ENCODE measurements around the gene EFS.

The EFS gene

DNA sequence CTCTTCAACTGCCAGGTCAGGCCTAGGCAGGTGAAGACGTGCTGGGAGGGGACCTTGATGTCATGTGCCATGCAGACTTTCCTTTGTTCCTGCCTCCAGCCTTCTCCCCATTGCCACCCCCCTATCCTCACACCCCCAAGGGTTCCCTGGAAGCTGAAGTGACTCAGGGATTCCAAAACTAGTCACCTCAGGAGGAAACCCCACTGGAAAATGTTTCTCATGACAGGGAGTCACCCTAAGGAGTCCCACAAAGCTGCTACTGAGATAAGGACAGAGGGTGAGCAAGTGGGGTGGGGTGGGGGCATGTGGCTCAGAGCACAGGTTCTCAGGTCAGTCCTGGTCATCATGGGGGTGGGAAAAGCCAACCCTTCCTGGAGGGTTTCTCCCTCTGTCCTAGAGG, 5.2 kb upstream of the EFS start:
- no peak overlapping the region for H3K27ac ChIP-seq (ENCODE audit: insufficient read depth, low read depth, low read length, poor library complexity, severe bottlenecking)
- H3K4me3 ChIP-seq (ENCODE audit: insufficient read depth, low read depth, low read length), result no peak overlapping the region
- WGBS, 2 experiments, result 74 to 86% methylated on average over 1 of the region's 1 CpG
- H3K9me3 ChIP-seq (ENCODE audit: control insufficient read depth, low read length), result no peaks in the 10 kb centered on the region
- H3K4me1 ChIP-seq (ENCODE audit: control insufficient read depth, insufficient read depth, low read length), result peaks cover 5% of the 10 kb centered on the region
- no peaks in the 10 kb centered on the region for H3K27me3 ChIP-seq (ENCODE audit: control insufficient read depth, insufficient read depth, low read length, poor library complexity, severe bottlenecking)
- no peaks in the 10 kb centered on the region for H3K36me3 ChIP-seq (ENCODE audit: control insufficient read depth, insufficient read depth, low read length)

- peak overlapping the region; percentile 83 for H3K4me3 ChIP-seq (ENCODE audit: insufficient read depth, low read depth, low read length)
- H3K27me3 ChIP-seq (ENCODE audit: control insufficient read depth, insufficient read depth, low read length, poor library complexity, severe bottlenecking), result no peaks in the 10 kb centered on the region
- no peaks in the 10 kb centered on the region for H3K9me3 ChIP-seq (ENCODE audit: control insufficient read depth, low read length)
- peaks cover 27% of the 10 kb centered on the region for H3K4me1 ChIP-seq (ENCODE audit: control insufficient read depth, insufficient read depth, low read length)
- 1% methylated on average over 32 to 34 of the region's 34 CpGs for WGBS, 2 experiments
- H3K27ac ChIP-seq (ENCODE audit: insufficient read depth, low read depth, low read length, poor library complexity, severe bottlenecking), result peak overlapping the region; percentile 89
- H3K36me3 ChIP-seq (ENCODE audit: control insufficient read depth, insufficient read depth, low read length), result no peaks in the 10 kb centered on the region
Measured at GRCh38 chr14:23366426-23366921, 1.5 kb upstream of the EFS start.

DNA sequence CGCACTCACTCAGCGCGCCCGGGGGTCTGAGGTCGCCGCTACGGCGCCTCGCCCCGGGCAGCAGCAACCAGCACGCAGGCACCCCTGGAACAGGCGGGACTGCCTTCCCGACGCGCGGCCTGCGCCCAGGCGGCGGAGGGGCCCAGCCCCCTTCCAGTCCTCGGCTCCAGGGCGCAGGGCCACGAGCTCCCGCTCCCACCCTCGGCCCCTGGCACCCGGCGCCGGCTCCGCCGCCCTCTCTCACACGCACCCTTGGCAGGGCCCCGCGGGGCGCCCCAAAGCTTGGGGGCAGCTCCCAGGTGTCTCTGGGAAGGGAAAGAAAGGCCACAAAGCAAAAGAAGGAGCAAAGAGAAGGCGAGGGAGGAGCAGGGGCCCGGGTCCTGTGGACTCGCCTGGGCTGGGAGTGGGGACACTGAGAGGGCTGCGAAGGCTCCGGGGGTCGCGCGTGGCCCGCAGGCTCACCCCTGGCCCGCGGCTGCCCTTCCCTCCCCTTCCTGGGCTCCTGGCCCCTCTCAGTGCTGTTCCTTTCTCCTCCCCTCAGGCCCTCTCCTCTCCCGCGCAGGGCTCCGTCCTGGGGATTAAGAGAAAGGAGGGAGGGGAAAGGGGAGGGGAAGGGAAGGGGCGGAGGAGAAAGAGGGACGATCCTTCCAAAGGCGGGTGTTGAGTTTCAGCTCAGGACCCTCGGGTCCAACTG, 907 bp upstream of the EFS start:
- Histone ChIP-seq H3K27ac (ENCODE audit: insufficient read depth, low read depth, low read length, poor library complexity, severe bottlenecking) (peak overlapping the region; percentile 89), H3K36me3 (ENCODE audit: control insufficient read depth, insufficient read depth, low read length) (peaks cover 4% of the 10 kb centered on the region), H3K4me3 (ENCODE audit: insufficient read depth, low read depth, low read length) (peak overlapping the region; percentile 83), H3K27me3 (ENCODE audit: control insufficient read depth, insufficient read depth, low read length, poor library complexity, severe bottlenecking) (no peaks in the 10 kb centered on the region), H3K4me1 (ENCODE audit: control insufficient read depth, insufficient read depth, low read length) (peaks cover 33% of the 10 kb centered on the region), H3K9me3 (ENCODE audit: control insufficient read depth, low read length) (no peaks in the 10 kb centered on the region)
- WGBS, 2 experiments, result 0 to 1% methylated on average over 47 of the region's 51 CpGs

DNA sequence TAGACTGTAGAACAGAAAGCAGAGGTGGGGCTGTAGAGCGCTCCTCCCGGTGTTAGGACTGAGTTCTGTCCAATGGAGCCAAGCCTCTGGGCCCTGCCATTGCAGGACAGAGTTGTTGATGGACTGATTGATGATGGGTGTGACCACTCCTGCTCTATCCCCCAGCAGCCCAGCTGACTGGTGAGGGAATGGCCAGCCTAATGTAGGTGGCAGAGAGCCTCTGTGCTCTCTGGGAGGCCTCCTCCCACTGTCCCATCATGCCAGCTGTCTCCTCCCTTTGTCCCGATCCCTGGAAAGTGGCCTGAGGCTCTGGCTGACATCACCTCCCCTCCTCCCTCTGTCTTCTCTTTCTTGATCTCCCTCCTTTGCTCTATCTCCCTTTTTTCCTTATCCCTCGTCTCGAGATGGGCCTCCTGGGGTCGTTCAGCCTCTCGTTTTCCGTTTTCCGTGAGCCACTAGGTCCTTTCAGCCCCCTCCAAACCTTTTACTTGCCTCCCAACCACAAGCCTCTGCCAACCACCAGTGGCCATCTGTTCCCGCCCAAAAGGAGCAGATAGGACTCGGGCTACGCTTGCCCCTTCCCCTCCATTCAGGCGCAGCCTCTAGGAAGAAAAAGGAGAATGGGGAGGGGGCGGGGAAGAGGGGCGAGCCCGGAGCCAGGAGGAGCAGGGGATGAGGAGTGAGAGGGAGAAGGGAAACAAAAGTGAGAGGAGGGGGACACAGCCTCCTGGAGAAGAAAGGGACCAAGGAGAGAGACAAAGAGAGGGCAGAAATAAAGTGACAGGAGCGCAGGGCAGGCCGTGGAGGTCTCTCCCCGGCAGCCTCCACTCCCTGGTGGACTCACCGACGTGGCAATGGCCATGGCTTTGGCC, 572 bp downstream of the EFS start:
- H3K36me3 ChIP-seq (ENCODE audit: control insufficient read depth, insufficient read depth, low read length), result peaks cover 8% of the 10 kb centered on the region
- H3K4me3 ChIP-seq (ENCODE audit: insufficient read depth, low read depth, low read length), result peak overlapping the region; percentile 83
- H3K27me3 ChIP-seq (ENCODE audit: control insufficient read depth, insufficient read depth, low read length, poor library complexity, severe bottlenecking), result no peaks in the 10 kb centered on the region
- H3K9me3 ChIP-seq (ENCODE audit: control insufficient read depth, low read length), result no peaks in the 10 kb centered on the region
- 5% methylated on average over 21 of the region's 21 CpGs for WGBS, 2 experiments
- H3K27ac ChIP-seq (ENCODE audit: insufficient read depth, low read depth, low read length, poor library complexity, severe bottlenecking), result peak overlapping the region; percentile 89
- peaks cover 35% of the 10 kb centered on the region for H3K4me1 ChIP-seq (ENCODE audit: control insufficient read depth, insufficient read depth, low read length)

GRCh38 chr14:23362200-23362599, 2.8 kb downstream of the EFS start:
- Histone ChIP-seq H3K4me3 (ENCODE audit: insufficient read depth, low read depth, low read length) (no peak overlapping the region), H3K4me1 (ENCODE audit: control insufficient read depth, insufficient read depth, low read length) (peaks cover 35% of the 10 kb centered on the region), H3K36me3 (ENCODE audit: control insufficient read depth, insufficient read depth, low read length) (peaks cover 18% of the 10 kb centered on the region), H3K27me3 (ENCODE audit: control insufficient read depth, insufficient read depth, low read length, poor library complexity, severe bottlenecking) (no peaks in the 10 kb centered on the region), H3K27ac (ENCODE audit: insufficient read depth, low read depth, low read length, poor library complexity, severe bottlenecking) (no peak overlapping the region), H3K9me3 (ENCODE audit: control insufficient read depth, low read length) (no peaks in the 10 kb centered on the region)
- WGBS, 2 experiments, result 86 to 91% methylated on average over 3 of the region's 3 CpGs

DNA sequence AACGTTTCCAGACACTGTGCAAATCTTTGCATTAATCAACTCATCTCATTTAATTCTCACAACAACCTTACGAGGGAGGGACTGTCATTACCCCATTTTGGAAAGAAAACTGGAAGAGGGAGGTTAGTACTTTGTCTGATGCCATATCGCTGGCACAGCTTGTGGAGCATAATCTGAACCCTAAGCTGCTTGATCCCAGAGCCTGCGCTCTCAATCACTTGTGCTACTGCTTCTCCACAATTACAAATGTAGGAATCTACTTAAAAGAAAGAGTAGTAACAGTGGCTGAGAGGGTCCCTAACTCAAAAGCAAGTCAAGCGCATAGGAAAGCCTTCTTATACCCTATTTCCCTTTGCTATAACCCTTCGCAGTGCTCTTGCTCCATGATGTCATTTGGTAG, 3.2 kb downstream of the EFS start:
- Histone ChIP-seq H3K9me3 (ENCODE audit: control insufficient read depth, low read length) (no peaks in the 10 kb centered on the region), H3K4me3 (ENCODE audit: insufficient read depth, low read depth, low read length) (no peak overlapping the region), H3K27me3 (ENCODE audit: control insufficient read depth, insufficient read depth, low read length, poor library complexity, severe bottlenecking) (no peaks in the 10 kb centered on the region), H3K4me1 (ENCODE audit: control insufficient read depth, insufficient read depth, low read length) (peaks cover 33% of the 10 kb centered on the region), H3K36me3 (ENCODE audit: control insufficient read depth, insufficient read depth, low read length) (peaks cover 20% of the 10 kb centered on the region), H3K27ac (ENCODE audit: insufficient read depth, low read depth, low read length, poor library complexity, severe bottlenecking) (no peak overlapping the region)
- WGBS, 2 experiments, result 92 to 99% methylated on average over 6 of the region's 6 CpGs

- Histone ChIP-seq H3K36me3 (ENCODE audit: control insufficient read depth, insufficient read depth, low read length) (peaks cover 20% of the 10 kb centered on the region), H3K4me1 (ENCODE audit: control insufficient read depth, insufficient read depth, low read length) (peaks cover 31% of the 10 kb centered on the region), H3K27me3 (ENCODE audit: control insufficient read depth, insufficient read depth, low read length, poor library complexity, severe bottlenecking) (no peaks in the 10 kb centered on the region), H3K4me3 (ENCODE audit: insufficient read depth, low read depth, low read length) (no peak overlapping the region), H3K9me3 (ENCODE audit: control insufficient read depth, low read length) (no peaks in the 10 kb centered on the region), H3K27ac (ENCODE audit: insufficient read depth, low read depth, low read length, poor library complexity, severe bottlenecking) (no peak overlapping the region)
Measured at GRCh38 chr14:23361320-23361719, 3.7 kb downstream of the EFS start.

DNA sequence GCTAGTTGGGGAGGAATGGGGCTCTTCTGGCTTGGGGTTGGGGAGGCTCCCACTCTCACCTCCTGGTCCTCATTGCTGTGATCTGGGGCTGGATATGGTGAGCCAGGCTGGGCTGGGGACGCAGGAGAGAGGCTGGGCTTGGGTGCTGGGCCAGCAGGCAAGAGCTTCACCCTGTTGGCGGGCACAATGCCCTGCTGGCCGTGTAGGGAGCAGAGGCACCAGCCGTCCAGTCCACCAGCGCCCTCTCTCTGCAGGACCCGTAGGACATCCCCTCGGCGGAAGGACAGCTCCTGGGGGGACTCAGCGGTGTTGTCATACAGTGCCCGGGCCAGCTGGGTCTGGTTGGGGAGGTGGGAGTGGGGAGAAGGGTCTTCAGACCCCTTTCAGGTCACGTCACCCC, 4.5 kb downstream of the EFS start:
- peaks cover 31% of the 10 kb centered on the region for H3K4me1 ChIP-seq (ENCODE audit: control insufficient read depth, insufficient read depth, low read length)
- H3K27me3 ChIP-seq (ENCODE audit: control insufficient read depth, insufficient read depth, low read length, poor library complexity, severe bottlenecking), result no peaks in the 10 kb centered on the region
- no peaks in the 10 kb centered on the region for H3K9me3 ChIP-seq (ENCODE audit: control insufficient read depth, low read length)
- WGBS, 2 experiments, result 89 to 90% methylated on average over 11 of the region's 11 CpGs
- H3K36me3 ChIP-seq (ENCODE audit: control insufficient read depth, insufficient read depth, low read length), result peaks cover 20% of the 10 kb centered on the region
- no peak overlapping the region for H3K4me3 ChIP-seq (ENCODE audit: insufficient read depth, low read depth, low read length)
- H3K27ac ChIP-seq (ENCODE audit: insufficient read depth, low read depth, low read length, poor library complexity, severe bottlenecking), result peak overlapping the region; percentile 8

DNA sequence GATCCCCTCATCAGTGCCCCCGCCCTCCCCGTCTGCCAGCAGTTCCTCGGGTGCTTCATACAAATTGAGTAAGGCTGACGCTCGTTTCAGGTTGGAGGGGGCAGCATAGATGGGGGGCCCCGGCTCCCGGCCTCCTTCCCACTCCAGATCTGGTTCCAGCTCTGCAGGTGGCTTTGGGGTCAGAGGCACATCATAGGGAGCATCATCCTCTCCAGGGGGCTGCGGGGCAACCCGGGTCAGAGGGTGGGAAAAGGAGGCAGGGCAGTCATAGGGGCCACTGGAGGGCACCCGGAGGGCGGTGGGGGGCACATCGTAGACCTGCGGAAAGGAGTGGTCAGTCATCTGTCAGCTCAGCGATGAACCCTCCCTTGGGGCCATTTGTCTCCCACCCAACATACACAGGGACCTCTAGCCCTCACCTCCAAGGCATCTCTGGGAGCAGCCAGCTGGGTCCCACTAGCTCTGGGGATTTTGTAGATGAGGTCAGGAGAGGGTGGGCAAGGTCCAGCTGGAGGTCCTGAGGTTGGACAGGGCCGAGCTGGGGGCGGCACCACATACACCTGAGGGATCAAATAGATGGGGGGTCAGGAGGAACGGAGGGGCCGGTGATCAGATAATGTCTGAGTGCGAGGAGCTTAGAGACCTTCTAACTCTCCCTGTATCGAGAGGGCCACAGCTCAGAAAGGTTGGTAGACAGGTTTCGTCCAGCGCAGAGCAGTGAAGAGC, 5.1 kb downstream of the EFS start:
- H3K27ac ChIP-seq (ENCODE audit: insufficient read depth, low read depth, low read length, poor library complexity, severe bottlenecking), result no peak overlapping the region
- no peaks in the 10 kb centered on the region for H3K9me3 ChIP-seq (ENCODE audit: control insufficient read depth, low read length)
- no peak overlapping the region for H3K4me3 ChIP-seq (ENCODE audit: insufficient read depth, low read depth, low read length)
- 96% methylated on average over 22 of the region's 22 CpGs for WGBS, 2 experiments
- peaks cover 20% of the 10 kb centered on the region for H3K36me3 ChIP-seq (ENCODE audit: control insufficient read depth, insufficient read depth, low read length)
- peaks cover 31% of the 10 kb centered on the region for H3K4me1 ChIP-seq (ENCODE audit: control insufficient read depth, insufficient read depth, low read length)
- no peaks in the 10 kb centered on the region for H3K27me3 ChIP-seq (ENCODE audit: control insufficient read depth, insufficient read depth, low read length, poor library complexity, severe bottlenecking)

GRCh38 chr14:23359167-23359626, 5.8 kb downstream of the EFS start:
- H3K27ac ChIP-seq (ENCODE audit: insufficient read depth, low read depth, low read length, poor library complexity, severe bottlenecking), result no peak overlapping the region
- H3K36me3 ChIP-seq (ENCODE audit: control insufficient read depth, insufficient read depth, low read length), result peaks cover 20% of the 10 kb centered on the region
- H3K4me1 ChIP-seq (ENCODE audit: control insufficient read depth, insufficient read depth, low read length), result peaks cover 28% of the 10 kb centered on the region
- WGBS, 2 experiments, result 94 to 95% methylated on average over 11 of the region's 11 CpGs
- H3K27me3 ChIP-seq (ENCODE audit: control insufficient read depth, insufficient read depth, low read length, poor library complexity, severe bottlenecking), result no peaks in the 10 kb centered on the region
- no peaks in the 10 kb centered on the region for H3K9me3 ChIP-seq (ENCODE audit: control insufficient read depth, low read length)
- no peak overlapping the region for H3K4me3 ChIP-seq (ENCODE audit: insufficient read depth, low read depth, low read length)
